HG03039 (cell line): ENCODE results near the gene NVL.
"Not testable (repeated sequence)": the region's sequence is repeated elsewhere in the genome, so short reads cannot be mapped to it uniquely, and the experiment has no call there.

ENCODE experiments used
- ATAC-seq: cut with Tn5 transposase; IDR thresholded peaks from one replicate; pipeline ENCODE4 v1.9.1; 2021; ENCODE audit warnings: mild to moderate bottlenecking, moderate library complexity; ENCODE audit not compliant: unreplicated experiment

The NVL gene

DNA sequence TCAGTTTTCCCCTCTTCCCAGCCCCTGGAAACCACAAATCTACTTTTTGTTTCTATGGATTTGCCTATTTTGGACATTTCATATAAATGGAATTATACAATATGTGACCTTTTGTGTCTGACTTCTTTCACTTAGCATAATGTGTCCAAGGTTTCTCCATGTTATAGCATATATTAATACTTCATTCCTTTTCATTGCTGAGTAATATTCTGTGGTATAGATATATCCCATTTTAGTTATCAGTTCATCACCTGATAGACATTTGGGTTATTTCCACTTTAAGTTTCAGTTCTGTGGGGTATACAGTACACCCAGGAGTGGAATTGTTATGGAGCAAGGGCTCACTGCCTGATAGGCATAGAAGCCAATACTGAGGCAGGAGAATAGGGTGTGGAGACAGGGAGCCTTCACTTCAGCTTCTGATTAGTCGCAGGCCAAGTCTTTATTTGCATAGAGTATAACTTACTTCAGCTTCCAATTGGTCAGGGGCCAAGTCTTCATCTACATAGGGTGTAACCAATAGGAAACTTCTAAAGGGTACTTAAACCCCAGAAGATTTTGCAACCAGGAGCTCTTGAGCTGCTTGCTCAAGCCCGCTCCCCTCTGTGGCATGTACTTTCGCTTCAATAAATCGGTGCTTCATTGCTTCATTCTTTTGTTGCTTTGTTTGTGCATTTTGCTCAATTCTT is 8.3 kb upstream of the NVL start:
- ATAC-seq, result no peak

GRCh38 chr1:224333939-224334786 is 4.2 kb upstream of the NVL start:
- ATAC-seq, result no peak

DNA sequence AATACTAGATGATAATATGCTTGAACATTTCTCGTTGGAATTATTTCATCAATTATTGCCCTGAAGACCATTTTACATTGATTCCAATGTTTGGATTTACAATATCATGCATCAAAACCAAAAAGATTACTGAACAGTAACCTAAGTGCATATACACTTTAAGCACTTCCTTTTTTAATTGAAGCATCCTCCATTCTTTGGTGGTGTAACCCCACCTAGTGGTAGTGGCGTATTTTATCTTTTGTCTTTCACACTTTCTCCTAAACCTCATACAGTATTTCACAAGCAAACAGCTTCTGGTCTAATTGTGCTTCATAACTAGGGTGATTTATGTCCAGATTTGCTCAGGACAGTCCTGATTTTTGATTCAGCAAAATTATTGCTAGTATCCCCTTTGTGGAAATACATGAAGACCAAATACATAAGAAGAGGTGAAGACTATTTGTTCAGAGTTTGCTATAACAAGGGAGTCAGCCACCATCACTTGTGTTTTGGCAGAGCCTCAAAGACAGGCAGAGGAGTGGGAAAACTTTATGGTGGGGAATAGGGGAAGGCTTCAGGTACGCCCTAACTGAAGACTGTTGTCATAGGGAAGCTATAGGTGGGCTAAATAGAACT is 3.4 kb upstream of the NVL start:
- no peak for ATAC-seq

DNA sequence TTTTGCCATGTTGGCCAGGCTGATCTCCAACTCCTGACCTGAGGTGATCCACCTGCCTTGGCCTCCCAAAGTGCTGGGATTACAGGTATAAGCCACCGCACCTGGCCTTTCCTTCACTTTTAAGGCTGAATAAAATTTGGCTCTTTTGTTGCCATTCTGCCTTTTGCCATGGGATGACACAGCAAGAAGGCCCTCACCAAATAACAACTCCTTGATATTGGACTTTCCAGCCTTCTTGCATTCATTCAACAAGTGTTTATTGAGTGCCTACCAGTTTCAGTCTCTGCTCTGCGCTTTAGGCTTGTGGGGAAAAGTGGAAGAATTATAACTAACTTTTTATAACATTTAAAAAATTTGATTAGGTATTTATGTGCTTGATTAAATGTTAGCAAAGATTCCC is 1.9 kb upstream of the NVL start:
- no peak for ATAC-seq

- ATAC-seq, result no peak
Measured at GRCh38 chr1:224331326-224331725, 1.4 kb upstream of the NVL start.

- no peak for ATAC-seq
Measured at GRCh38 chr1:224329484-224329841, 509 bp downstream of the NVL start.

GRCh38 chr1:224328644-224329043 is 1.3 kb downstream of the NVL start:
- no peak for ATAC-seq

GRCh38 chr1:224325959-224326358 is 4.0 kb downstream of the NVL start:
- no peak for ATAC-seq

DNA sequence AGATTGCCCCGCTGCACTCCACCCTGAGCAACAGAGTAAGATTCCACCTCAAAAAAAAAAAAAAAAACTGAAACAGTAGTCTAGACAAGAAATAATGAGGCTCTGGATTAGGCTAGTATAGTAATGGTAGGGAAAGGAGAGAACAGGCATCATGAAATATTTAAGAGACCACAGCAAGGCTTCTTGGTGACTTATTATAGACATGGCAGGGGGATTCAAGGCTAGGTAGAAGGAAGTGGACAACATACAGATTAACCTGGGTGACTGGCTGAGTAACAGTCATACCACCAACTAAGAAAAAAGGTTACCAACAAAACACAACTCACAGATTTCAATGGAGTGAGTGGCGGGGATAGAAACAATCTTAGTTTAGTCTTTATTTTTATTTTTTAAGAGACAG is 8.3 kb downstream of the NVL start:
- no peak for ATAC-seq

- no peak for ATAC-seq
Measured at GRCh38 chr1:224317383-224318045, 12.5 kb downstream of the NVL start.

- ATAC-seq, result no peak
Measured at GRCh38 chr1:224312025-224312424, 17.9 kb downstream of the NVL start.

GRCh38 chr1:224311503-224311902 is 18.5 kb downstream of the NVL start:
- ATAC-seq, result not testable (repeated sequence)

GRCh38 chr1:224308064-224308463 is 21.9 kb downstream of the NVL start:
- ATAC-seq, result no peak

GRCh38 chr1:224304767-224305166 is 25.2 kb downstream of the NVL start:
- no peak for ATAC-seq

GRCh38 chr1:224302947-224303346 is 27.0 kb downstream of the NVL start:
- ATAC-seq, result no peak

- no peak for ATAC-seq
Measured at GRCh38 chr1:224301391-224301790, 28.6 kb downstream of the NVL start.

DNA sequence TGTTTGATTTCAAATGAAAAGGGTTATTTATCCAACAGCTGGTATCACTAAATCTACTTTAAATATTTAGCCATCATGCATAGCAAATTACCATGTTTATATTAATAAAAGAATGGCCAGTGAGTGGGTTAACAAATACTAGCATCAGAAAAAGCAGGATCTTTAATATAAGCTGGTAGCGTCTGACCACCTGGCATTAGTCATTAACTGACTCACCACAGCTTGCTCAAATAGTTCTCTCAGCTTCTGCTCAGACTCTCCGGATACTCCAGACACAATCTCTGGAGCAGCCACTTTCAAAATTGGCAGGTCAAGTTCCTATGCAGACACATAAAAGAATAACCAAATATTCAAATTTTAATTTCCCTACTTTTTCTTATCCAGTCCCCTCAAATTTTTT is 29.6 kb downstream of the NVL start:
- ATAC-seq, result no peak

DNA sequence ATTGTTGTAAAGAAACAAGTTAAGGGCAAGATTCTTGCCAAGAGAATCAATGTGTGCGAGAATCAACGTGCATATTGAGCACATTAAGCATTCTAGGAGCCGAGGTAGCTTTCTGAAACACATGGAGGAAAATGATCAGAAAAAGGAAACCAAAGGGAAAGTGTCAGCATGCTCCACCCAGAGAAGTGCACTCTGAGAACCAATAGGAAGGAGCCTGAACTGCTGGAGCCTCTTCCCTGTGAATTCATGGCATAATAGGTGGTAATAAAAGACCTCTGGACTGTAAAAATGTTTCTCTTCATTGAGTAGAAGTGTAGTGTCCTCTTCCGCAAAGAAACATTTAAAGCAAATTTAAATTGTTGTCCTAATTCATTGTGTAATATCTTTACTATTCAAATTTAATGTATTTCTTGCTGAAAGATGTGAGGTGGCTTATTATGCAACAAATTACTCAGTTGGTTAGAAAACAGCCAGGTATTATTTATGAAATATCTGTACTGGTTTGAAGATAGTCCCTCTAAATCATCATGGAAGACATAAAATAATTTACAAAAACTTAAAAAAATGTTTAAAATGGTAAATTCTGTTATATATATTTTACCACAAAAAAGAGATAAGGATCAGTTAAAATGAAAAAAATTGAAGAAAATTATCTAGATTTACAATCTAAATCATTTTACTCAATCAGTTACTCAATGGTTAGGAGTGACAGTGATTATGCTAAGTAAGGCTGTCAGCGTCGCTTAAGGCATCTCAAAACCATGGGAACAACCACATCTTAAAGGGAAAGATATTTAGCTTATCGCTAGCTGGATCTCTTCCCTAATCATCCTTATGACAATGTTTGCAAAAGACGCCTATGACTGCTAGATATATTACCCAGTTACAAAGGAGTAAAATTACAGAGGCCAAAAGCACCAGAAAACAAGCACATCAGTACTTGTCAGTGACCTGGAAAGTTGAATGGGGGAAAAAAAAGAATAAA is 31.3 kb downstream of the NVL start:
- ATAC-seq, result no peak

GRCh38 chr1:224294775-224295174 is 35.2 kb downstream of the NVL start:
- no peak for ATAC-seq

- ATAC-seq, result no peak
Measured at GRCh38 chr1:224292419-224292818, 37.6 kb downstream of the NVL start.
